ENCODE measurements around the gene ALDH3A2.

DNA sequence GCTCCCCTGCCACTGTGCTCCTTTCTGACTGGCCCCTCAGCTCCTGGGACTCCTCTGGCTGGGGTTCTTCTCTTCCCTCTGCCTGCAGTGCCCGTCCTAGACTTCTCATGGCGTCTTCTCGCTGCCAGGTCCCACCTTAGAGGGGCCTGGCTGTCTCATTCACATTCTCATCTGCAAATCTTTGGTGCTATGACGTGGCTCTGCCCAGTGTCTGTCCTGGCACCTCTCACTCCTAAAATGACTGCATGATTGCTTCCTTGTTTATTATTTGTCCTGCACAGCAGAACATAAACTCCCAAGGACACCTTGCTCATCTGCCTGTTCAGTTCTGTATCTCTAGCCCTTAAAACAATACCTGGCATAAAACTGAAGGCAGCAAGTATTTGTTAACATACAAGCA, 18.5 kb upstream of the ALDH3A2 start:
- TF ChIP-seq, protein P1, sequence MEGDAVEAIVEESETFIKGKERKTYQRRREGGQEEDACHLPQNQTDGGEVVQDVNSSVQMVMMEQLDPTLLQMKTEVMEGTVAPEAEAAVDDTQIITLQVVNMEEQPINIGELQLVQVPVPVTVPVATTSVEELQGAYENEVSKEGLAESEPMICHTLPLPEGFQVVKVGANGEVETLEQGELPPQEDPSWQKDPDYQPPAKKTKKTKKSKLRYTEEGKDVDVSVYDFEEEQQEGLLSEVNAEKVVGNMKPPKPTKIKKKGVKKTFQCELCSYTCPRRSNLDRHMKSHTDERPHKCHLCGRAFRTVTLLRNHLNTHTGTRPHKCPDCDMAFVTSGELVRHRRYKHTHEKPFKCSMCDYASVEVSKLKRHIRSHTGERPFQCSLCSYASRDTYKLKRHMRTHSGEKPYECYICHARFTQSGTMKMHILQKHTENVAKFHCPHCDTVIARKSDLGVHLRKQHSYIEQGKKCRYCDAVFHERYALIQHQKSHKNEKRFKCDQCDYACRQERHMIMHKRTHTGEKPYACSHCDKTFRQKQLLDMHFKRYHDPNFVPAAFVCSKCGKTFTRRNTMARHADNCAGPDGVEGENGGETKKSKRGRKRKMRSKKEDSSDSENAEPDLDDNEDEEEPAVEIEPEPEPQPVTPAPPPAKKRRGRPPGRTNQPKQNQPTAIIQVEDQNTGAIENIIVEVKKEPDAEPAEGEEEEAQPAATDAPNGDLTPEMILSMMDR (IDR thresholded peaks at IDR 0.05; ENCODE audit: low read depth, low read length, missing input control), result no peak
- TF ChIP-seq YY1 (IDR thresholded peaks at IDR 0.05) (no peak), EGR1 (IDR thresholded peaks at IDR 0.05; ENCODE audit: low read depth in 2 of 2) (no peak), FOXA1 (IDR thresholded peaks at IDR 0.05) (no peak)

Data from liver (tissue), 3 donors.